ENCODE data around the gene SKA1. TPM values are rescaled to one million over a fixed set of nuclear protein-coding genes. Genes with fewer than 3 reads are reported as not detected.
"Not testable (repeated sequence)": the region's sequence is repeated elsewhere in the genome, so short reads cannot be mapped to it uniquely, and the experiment has no call there.

SKA1 gene
- polyA plus RNA-seq, 2 donors: 2.4 to 3.1 TPM

- no peak overlapping the region for H3K4me3 ChIP-seq (ENCODE audit: low read depth in 1 of 2, low read length in 2 of 2)
- H3K36me3 ChIP-seq (ENCODE audit: control insufficient read depth in 2 of 2, insufficient read depth in 2 of 2, low read length in 1 of 2): no peaks in the 10 kb centered on the region
- H3K9me3 ChIP-seq (ENCODE audit: control insufficient read depth in 2 of 2, insufficient read depth in 1 of 2, low read depth in 1 of 2, low read length in 1 of 2): peaks cover 0 to 3% of the 10 kb centered on the region in 2 donors
- H3K4me1 ChIP-seq (ENCODE audit: control insufficient read depth in 2 of 2, insufficient read depth in 2 of 2, low read length in 1 of 2): peaks cover 0 to 3% of the 10 kb centered on the region in 2 donors
- 11 to 12% methylated on average over 16 to 21 of the region's 21 CpGs for WGBS, 2 donors
- no peak overlapping the region for H3K27ac ChIP-seq (ENCODE audit: low read depth in 2 of 2, low read length in 1 of 2)
- peaks cover 0 to 2% of the 10 kb centered on the region in 2 donors for H3K27me3 ChIP-seq (ENCODE audit: control insufficient read depth in 1 of 2, insufficient read depth in 2 of 2, low read length in 2 of 2)
Measured at GRCh38 chr18:50401888-50402287, 27.0 kb downstream of the SKA1 start.

DNA sequence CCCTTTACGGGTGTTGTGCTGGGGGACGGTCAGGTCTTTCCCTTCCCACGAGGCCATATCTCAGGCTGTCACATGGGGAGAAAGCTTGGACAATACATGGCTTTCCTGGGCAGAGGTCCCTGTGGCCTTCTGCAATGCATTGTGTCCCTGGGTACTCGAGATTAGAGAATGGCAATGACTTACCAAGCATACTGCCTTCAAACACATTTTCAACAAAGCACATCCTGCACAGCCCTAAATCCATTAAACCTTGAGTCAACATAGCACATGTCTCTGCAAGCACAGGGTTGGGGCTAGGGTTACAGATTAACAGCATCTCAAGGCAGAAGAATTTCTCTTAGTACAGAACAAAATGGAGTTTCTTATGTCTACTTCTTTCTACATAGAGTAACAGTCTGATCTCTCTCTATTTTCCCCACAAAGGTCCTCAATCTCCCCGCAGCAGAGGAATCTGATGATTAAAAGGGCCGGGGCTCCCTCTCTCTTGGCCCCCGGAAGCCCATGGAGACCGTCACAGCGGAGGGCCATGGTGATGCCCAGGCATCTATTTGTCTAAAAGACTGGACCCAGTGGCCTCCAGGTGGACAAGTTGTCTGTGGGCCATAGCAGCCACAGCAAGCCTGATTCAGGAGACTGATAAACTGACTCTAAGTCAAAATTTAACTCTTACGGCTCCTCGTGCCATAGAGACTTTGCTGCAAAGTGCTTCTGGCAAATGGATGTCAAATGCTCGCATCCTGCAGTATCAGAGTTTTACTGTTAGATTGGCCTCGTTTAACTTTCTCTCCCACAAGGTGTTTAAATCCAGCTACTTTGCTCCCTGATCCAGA lies 30.1 kb downstream of the SKA1 start:
- H3K27ac ChIP-seq (ENCODE audit: low read depth in 2 of 2, low read length in 1 of 2); H3K4me1 ChIP-seq (ENCODE audit: control insufficient read depth in 2 of 2, insufficient read depth in 2 of 2, low read length in 1 of 2); H3K4me3 ChIP-seq (ENCODE audit: low read depth in 1 of 2, low read length in 2 of 2); H3K36me3 ChIP-seq (ENCODE audit: control insufficient read depth in 2 of 2, insufficient read depth in 2 of 2, low read length in 1 of 2); H3K27me3 ChIP-seq (ENCODE audit: control insufficient read depth in 1 of 2, insufficient read depth in 2 of 2, low read length in 2 of 2); H3K9me3 ChIP-seq (ENCODE audit: control insufficient read depth in 2 of 2, insufficient read depth in 1 of 2, low read depth in 1 of 2, low read length in 1 of 2): not testable (repeated sequence)
- WGBS, 2 donors: 48 to 54% methylated on average over 13 of the region's 13 CpGs

DNA sequence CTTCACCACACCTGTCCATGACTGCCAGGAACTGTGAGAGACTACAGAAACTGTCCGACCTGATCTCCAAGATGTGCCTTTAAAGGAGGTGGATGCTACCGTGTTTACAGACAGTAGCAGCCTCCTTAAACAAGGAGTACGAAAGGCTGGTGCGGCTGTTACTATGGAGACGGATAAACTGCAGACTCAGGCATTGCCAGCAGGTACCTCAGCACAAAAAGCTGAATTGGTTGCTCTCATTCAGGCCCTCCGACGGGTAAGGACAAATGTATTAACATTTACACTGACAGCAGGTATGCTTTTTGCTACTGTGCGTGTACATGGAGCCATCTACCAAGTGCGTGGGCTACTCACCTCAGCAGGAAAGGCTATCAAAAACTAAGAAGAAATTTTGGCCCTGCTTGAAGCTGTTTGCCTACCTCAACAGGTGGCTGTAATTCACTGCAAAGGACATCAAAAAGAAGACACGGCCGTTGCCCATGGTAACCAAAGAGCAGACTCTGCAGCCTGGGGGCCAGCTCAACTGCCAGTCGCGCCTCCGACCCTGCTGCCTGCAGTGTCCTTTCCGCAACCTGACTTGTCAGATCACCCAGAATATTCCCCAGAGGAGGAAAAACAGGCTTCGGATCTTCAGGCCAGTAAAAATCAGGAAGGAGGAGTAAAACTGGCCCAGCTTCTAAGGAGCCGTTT lies 30.9 kb downstream of the SKA1 start:
- WGBS, 2 donors: 33 to 55% methylated on average over 17 of the region's 17 CpGs
- Histone ChIP-seq H3K4me1 (ENCODE audit: control insufficient read depth in 2 of 2, insufficient read depth in 2 of 2, low read length in 1 of 2) (peaks cover 0 to 3% of the 10 kb centered on the region in 2 donors), H3K27ac (ENCODE audit: low read depth in 2 of 2, low read length in 1 of 2) (no peak overlapping the region), H3K4me3 (ENCODE audit: low read depth in 1 of 2, low read length in 2 of 2) (no peak overlapping the region), H3K9me3 (ENCODE audit: control insufficient read depth in 2 of 2, insufficient read depth in 1 of 2, low read depth in 1 of 2, low read length in 1 of 2) (peaks cover 0 to 3% of the 10 kb centered on the region in 2 donors), H3K36me3 (ENCODE audit: control insufficient read depth in 2 of 2, insufficient read depth in 2 of 2, low read length in 1 of 2) (no peaks in the 10 kb centered on the region), H3K27me3 (ENCODE audit: control insufficient read depth in 1 of 2, insufficient read depth in 2 of 2, low read length in 2 of 2) (peaks cover 0 to 2% of the 10 kb centered on the region in 2 donors)

DNA sequence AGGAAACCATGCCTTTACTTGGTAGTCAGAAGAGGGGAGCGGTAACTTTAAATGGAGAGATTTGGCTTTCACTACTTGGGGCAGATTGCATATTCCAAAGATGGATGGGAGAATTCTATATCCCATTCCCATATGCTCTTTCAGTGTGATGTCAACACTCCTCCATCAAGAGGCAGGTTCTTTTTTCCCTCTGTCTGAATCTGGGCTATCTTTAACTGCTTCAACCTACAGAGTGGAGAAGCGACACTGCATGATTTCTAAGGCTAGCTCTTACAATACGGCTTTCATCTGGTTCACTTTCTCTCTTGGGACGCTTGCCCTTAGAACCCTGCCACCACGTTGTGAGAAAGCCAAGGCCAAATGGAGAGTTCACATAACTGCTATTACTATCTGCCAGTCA lies 34.4 kb downstream of the SKA1 start:
- H3K4me3 ChIP-seq (ENCODE audit: low read depth in 1 of 2, low read length in 2 of 2): no peak overlapping the region
- H3K27me3 ChIP-seq (ENCODE audit: control insufficient read depth in 1 of 2, insufficient read depth in 2 of 2, low read length in 2 of 2): peaks cover 0 to 2% of the 10 kb centered on the region in 2 donors
- H3K36me3 ChIP-seq (ENCODE audit: control insufficient read depth in 2 of 2, insufficient read depth in 2 of 2, low read length in 1 of 2): no peaks in the 10 kb centered on the region
- no peaks in the 10 kb centered on the region for H3K9me3 ChIP-seq (ENCODE audit: control insufficient read depth in 2 of 2, insufficient read depth in 1 of 2, low read depth in 1 of 2, low read length in 1 of 2)
- no peak overlapping the region for H3K27ac ChIP-seq (ENCODE audit: low read depth in 2 of 2, low read length in 1 of 2)
- 74% methylated on average over 5 of the region's 5 CpGs for WGBS, 2 donors
- no peaks in the 10 kb centered on the region for H3K4me1 ChIP-seq (ENCODE audit: control insufficient read depth in 2 of 2, insufficient read depth in 2 of 2, low read length in 1 of 2)

GRCh38 chr18:50410008-50410407 lies 35.2 kb downstream of the SKA1 start:
- Histone ChIP-seq H3K9me3 (ENCODE audit: control insufficient read depth in 2 of 2, insufficient read depth in 1 of 2, low read depth in 1 of 2, low read length in 1 of 2) (no peaks in the 10 kb centered on the region), H3K36me3 (ENCODE audit: control insufficient read depth in 2 of 2, insufficient read depth in 2 of 2, low read length in 1 of 2) (no peaks in the 10 kb centered on the region), H3K27me3 (ENCODE audit: control insufficient read depth in 1 of 2, insufficient read depth in 2 of 2, low read length in 2 of 2) (peaks cover 0 to 2% of the 10 kb centered on the region in 2 donors), H3K4me3 (ENCODE audit: low read depth in 1 of 2, low read length in 2 of 2) (no peak overlapping the region), H3K27ac (ENCODE audit: low read depth in 2 of 2, low read length in 1 of 2) (no peak overlapping the region), H3K4me1 (ENCODE audit: control insufficient read depth in 2 of 2, insufficient read depth in 2 of 2, low read length in 1 of 2) (no peaks in the 10 kb centered on the region)
- WGBS, 2 donors: 72 to 77% methylated on average over 4 of the region's 4 CpGs

DNA sequence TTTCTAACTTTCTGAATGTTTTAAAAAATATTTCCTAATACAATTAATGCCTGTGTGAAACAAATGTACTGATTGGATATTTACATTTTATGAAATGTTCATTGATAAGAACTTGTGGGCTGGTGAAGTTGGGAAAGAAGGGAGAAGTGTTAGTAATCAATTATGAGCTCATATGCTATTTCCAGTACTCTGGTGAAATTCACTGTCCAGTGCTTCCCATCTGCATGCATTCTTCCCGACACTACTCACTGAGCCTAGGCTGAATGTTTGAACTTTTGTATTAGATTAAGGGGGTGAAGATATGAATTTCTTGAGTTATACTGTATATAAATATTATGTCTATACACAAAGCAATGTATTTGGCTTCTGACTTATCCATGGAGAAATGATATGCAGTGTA lies 36.0 kb downstream of the SKA1 start:
- Histone ChIP-seq H3K36me3 (ENCODE audit: control insufficient read depth in 2 of 2, insufficient read depth in 2 of 2, low read length in 1 of 2) (no peaks in the 10 kb centered on the region), H3K4me3 (ENCODE audit: low read depth in 1 of 2, low read length in 2 of 2) (no peak overlapping the region), H3K27ac (ENCODE audit: low read depth in 2 of 2, low read length in 1 of 2) (no peak overlapping the region), H3K9me3 (ENCODE audit: control insufficient read depth in 2 of 2, insufficient read depth in 1 of 2, low read depth in 1 of 2, low read length in 1 of 2) (no peaks in the 10 kb centered on the region), H3K27me3 (ENCODE audit: control insufficient read depth in 1 of 2, insufficient read depth in 2 of 2, low read length in 2 of 2) (peaks cover 0 to 2% of the 10 kb centered on the region in 2 donors), H3K4me1 (ENCODE audit: control insufficient read depth in 2 of 2, insufficient read depth in 2 of 2, low read length in 1 of 2) (no peaks in the 10 kb centered on the region)
- WGBS, 2 donors: 61 to 80% methylated on average over 1 of the region's 1 CpG

- H3K9me3 ChIP-seq (ENCODE audit: control insufficient read depth in 2 of 2, insufficient read depth in 1 of 2, low read depth in 1 of 2, low read length in 1 of 2); H3K36me3 ChIP-seq (ENCODE audit: control insufficient read depth in 2 of 2, insufficient read depth in 2 of 2, low read length in 1 of 2); H3K4me3 ChIP-seq (ENCODE audit: low read depth in 1 of 2, low read length in 2 of 2); H3K27ac ChIP-seq (ENCODE audit: low read depth in 2 of 2, low read length in 1 of 2); H3K27me3 ChIP-seq (ENCODE audit: control insufficient read depth in 1 of 2, insufficient read depth in 2 of 2, low read length in 2 of 2); H3K4me1 ChIP-seq (ENCODE audit: control insufficient read depth in 2 of 2, insufficient read depth in 2 of 2, low read length in 1 of 2): not testable (repeated sequence)
- 59 to 76% methylated on average over 2 of the region's 3 CpGs for WGBS, 2 donors
Measured at GRCh38 chr18:50416832-50417231, 42.0 kb downstream of the SKA1 start.

DNA sequence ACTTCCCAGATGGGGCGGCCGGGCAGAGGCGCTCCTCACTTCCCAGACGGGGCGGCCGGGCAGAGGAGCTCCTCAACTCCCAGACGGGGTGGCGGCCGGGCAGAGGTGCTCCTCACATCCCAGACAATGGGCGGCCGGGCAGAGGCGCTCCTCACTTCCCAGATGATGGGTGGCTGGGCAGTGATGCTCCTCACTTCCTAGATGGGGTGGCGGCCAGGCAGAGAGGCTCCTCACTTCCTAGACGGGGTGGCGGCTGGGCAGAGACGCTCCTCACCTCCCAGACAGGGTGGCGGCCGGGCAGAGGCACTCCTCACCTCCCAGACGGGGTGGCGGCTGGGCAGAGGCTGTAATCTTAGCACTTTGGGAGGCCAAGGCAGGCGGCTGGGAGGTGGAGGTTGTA lies 42.9 kb downstream of the SKA1 start:
- not testable (repeated sequence) for H3K27me3 ChIP-seq (ENCODE audit: control insufficient read depth in 1 of 2, insufficient read depth in 2 of 2, low read length in 2 of 2); H3K4me1 ChIP-seq (ENCODE audit: control insufficient read depth in 2 of 2, insufficient read depth in 2 of 2, low read length in 1 of 2); H3K36me3 ChIP-seq (ENCODE audit: control insufficient read depth in 2 of 2, insufficient read depth in 2 of 2, low read length in 1 of 2); H3K9me3 ChIP-seq (ENCODE audit: control insufficient read depth in 2 of 2, insufficient read depth in 1 of 2, low read depth in 1 of 2, low read length in 1 of 2); H3K4me3 ChIP-seq (ENCODE audit: low read depth in 1 of 2, low read length in 2 of 2); H3K27ac ChIP-seq (ENCODE audit: low read depth in 2 of 2, low read length in 1 of 2)
- WGBS, 2 donors: 92 to 98% methylated on average over 18 to 21 of the region's 21 CpGs

GRCh38 chr18:50418650-50419049 lies 43.8 kb downstream of the SKA1 start:
- H3K4me3 ChIP-seq (ENCODE audit: low read depth in 1 of 2, low read length in 2 of 2): no peak overlapping the region
- H3K4me1 ChIP-seq (ENCODE audit: control insufficient read depth in 2 of 2, insufficient read depth in 2 of 2, low read length in 1 of 2): no peaks in the 10 kb centered on the region
- no peaks in the 10 kb centered on the region for H3K36me3 ChIP-seq (ENCODE audit: control insufficient read depth in 2 of 2, insufficient read depth in 2 of 2, low read length in 1 of 2)
- no peaks in the 10 kb centered on the region for H3K27me3 ChIP-seq (ENCODE audit: control insufficient read depth in 1 of 2, insufficient read depth in 2 of 2, low read length in 2 of 2)
- 70 to 91% methylated on average over 2 of the region's 2 CpGs for WGBS, 2 donors
- no peak overlapping the region for H3K27ac ChIP-seq (ENCODE audit: low read depth in 2 of 2, low read length in 1 of 2)
- no peaks in the 10 kb centered on the region for H3K9me3 ChIP-seq (ENCODE audit: control insufficient read depth in 2 of 2, insufficient read depth in 1 of 2, low read depth in 1 of 2, low read length in 1 of 2)

Data from esophagus (tissue), 2 donors.